Sigmoid colon (tissue), 7 donors: ENCODE measurements around the gene CITED1. TPM values are rescaled to one million over a fixed set of nuclear protein-coding genes. Genes with fewer than 3 reads are reported as not detected.

Experiments
- DNase-seq: peaks from one replicate; pipeline ENCODE4 v3.0.0-alpha.2; 2019
- H3K27ac ChIP-seq, 4 donors: fragments of 200-600 bp; sonication (generic); one replicate each; pipeline ENCODE4 v1.5.1; 2016 to 2019; ENCODE audit warnings: mild to moderate bottlenecking in 1 of 4
- H3K27me3 ChIP-seq, 3 donors: fragments of 200-600 bp; sonication (generic); one replicate each; pipeline ENCODE4 v1.5.1; 2019; ENCODE audit warnings: mild to moderate bottlenecking in 1 of 3
- H3K36me3 ChIP-seq, 4 donors: fragments of 200-600 bp; sonication (generic); one replicate each; pipeline ENCODE4 v1.5.1; 2016 to 2019
- H3K4me1 ChIP-seq, 4 donors: fragments of 200-600 bp; sonication (generic); one replicate each; pipeline ENCODE4 v1.5.1; 2017 to 2019
- H3K4me3 ChIP-seq, 4 donors: fragments of 200-600 bp; sonication (generic); one replicate each; pipeline ENCODE4 v1.5.1; 2017 to 2019; ENCODE audit warnings: mild to moderate bottlenecking in 2 of 4, moderate library complexity in 1 of 4
- H3K9me3 ChIP-seq, 4 donors: fragments of 200-600 bp in 3 of 4; sonication (generic) in 3 of 4; one replicate each; pipeline versions ENCODE4 v1.5.1 to v1.6.1; 2013 to 2019
- EP300 ChIP-seq, 4 donors: sonication (generic); formaldehyde crosslinking; IDR thresholded peaks; one replicate each; pipeline ENCODE4 v1.6.1; 2017; ENCODE audit warnings: antibody characterized with exemption in 4 of 4
- POLR2A ChIP-seq, 2 donors: fragments of 450-650 bp; IDR thresholded peaks; one replicate each; pipeline ENCODE4 v1.6.1; 2016; ENCODE audit warnings: antibody characterized with exemption in 2 of 2, mild to moderate bottlenecking in 2 of 2, moderate library complexity in 2 of 2
- POLR2AphosphoS5 ChIP-seq, 4 donors: sonication (generic); formaldehyde crosslinking; IDR thresholded peaks; one replicate each; pipeline ENCODE4 v1.6.1; 2017; ENCODE audit warnings: antibody characterized with exemption in 4 of 4
- WGBS, 2 donors: extraction: QIAGEN DNeasy Blood & Tissue Kit; methylation state at CpG; one replicate each; pipeline ENCODE4 v1.1.7; 2013; 5-methylcytosine and 5-hydroxymethylcytosine counted together
- intact Hi-C: fragments of 100-400 bp; cut with DNase I; formaldehyde crosslinking; loops from one replicate; pipeline ENCODE4 v1.15.1; 2023
- polyA plus RNA-seq, 3 donors: library from polyadenylated mRNA; stranded (reverse); fragments of 200-250 nt; gene quantifications; one replicate each; pipeline ENCODE4 v1.2.3, GENCODE V29; 2013
- total RNA-seq, 4 donors: library from RNA; depleted of rRNA; stranded (reverse); fragments of >200 nt; gene quantifications; one replicate each; pipeline ENCODE4 v1.1.0, GENCODE V29; 2016
- TF ChIP-seq, protein P1 (sequence below), 4 experiments: fragments of 450-650 bp in 3 of 4; fragments of 200-600 bp in 1 of 4; IDR thresholded peaks; one replicate each; pipeline ENCODE4 v1.5.1; 2016 to 2019; ENCODE audit warnings: antibody characterized with exemption in 4 of 4, mild to moderate bottlenecking in 3 of 4, moderate library complexity in 2 of 4
- donor health status: healthy with polysubstance abuse.
- donor health status: Bipolar disorder and iron deficiency.
- donor health status: healthy.

Gene CITED1
- total and polyA plus RNA-seq, 7 donors, result 0.52 to 2.4 (median 0.99) TPM; not detected in 4

DNA sequence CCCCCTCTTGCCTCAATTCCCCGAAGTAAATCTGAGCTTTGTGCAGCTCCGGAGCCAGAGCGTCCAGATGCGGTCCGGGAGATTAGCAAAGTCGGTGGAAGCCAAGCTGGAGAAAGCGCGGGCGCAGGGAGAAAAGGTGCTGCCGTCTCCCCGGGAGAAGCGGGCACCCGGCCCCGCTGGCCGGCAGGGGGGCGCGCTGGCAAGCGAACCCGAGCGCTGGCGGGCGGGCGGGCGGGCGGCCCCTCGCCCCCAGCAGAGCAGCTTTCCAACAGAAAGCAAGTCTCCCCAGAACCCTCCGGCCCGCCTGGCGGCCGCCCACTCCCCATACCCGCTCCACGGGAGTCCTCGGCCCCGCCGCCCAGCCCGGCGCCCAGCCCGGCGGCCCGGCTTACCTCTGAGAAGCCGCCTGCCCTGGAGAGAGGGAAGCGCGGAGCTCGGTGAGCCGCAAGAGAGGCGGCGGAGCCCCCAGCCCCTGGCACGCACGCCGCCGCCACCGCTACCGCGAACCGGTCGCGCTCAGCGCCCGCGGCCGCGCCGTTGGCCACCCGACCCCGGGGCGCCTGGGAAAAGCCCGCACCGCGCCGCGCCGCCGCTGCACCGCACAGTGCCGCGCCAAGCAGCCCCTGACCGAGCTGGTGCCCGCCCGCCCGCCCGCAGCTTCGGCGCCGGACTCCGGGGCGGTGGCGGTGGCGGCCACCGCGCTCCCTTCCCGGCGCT is 529 bp upstream of the CITED1 start:
- WGBS, 2 donors, result 1% methylated on average over 92 of the region's 92 CpGs
- Histone ChIP-seq H3K9me3 (no peaks in the 10 kb centered on the region), H3K4me1 (peaks cover 0 to 52% (median 33%) of the 10 kb centered on the region in 4 donors), H3K27ac (peak overlapping the region in 3 of 4 donors; percentile 14 to 58 (median 54)), H3K27me3 (peaks cover 0 to 56% (median 31%) of the 10 kb centered on the region in 3 donors), H3K4me3 (peak overlapping the region; percentile 31 to 58 (median 51)), H3K36me3 (no peaks in the 10 kb centered on the region)
- TF ChIP-seq EP300 (IDR thresholded peaks at IDR 0.05) (no peak), POLR2AphosphoS5 (IDR thresholded peaks at IDR 0.05) (no peak), POLR2A (IDR thresholded peaks at IDR 0.05) (no peak)
- TF ChIP-seq, protein P1, sequence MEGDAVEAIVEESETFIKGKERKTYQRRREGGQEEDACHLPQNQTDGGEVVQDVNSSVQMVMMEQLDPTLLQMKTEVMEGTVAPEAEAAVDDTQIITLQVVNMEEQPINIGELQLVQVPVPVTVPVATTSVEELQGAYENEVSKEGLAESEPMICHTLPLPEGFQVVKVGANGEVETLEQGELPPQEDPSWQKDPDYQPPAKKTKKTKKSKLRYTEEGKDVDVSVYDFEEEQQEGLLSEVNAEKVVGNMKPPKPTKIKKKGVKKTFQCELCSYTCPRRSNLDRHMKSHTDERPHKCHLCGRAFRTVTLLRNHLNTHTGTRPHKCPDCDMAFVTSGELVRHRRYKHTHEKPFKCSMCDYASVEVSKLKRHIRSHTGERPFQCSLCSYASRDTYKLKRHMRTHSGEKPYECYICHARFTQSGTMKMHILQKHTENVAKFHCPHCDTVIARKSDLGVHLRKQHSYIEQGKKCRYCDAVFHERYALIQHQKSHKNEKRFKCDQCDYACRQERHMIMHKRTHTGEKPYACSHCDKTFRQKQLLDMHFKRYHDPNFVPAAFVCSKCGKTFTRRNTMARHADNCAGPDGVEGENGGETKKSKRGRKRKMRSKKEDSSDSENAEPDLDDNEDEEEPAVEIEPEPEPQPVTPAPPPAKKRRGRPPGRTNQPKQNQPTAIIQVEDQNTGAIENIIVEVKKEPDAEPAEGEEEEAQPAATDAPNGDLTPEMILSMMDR (IDR thresholded peaks at IDR 0.05), result no peak
- intact Hi-C loops, result loop anchor here (10.0 kb wide), 1 partner anchor 229 kb away; no protein-coding TSS in a partner anchor
- no peak for DNase-seq

DNA sequence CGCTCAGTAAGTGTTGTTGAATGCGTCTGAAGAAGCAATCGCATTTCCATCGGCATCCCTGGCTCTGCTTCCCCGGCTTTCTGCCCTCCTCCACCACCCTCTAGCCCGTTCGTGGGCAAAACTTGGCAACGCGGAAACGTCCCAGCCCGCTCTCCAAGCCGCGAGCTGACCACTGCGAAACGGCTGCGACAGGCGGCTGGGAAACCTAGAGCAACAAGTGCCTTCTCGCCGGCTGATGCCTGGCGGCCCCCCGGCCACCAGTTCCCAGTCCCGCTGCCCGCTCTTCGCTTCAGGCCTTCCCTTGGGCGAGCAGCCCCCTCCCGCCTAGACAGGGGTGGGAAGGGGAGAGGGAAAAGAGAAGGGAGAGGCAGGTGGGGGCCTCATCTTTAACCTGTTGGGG is 837 bp downstream of the CITED1 start:
- intact Hi-C loops, result loop anchor here (10.0 kb wide), 1 partner anchor 230 kb away; no protein-coding TSS in a partner anchor
- H3K27me3 ChIP-seq, result peaks cover 0 to 52% (median 31%) of the 10 kb centered on the region in 3 donors
- 3% methylated on average over 26 of the region's 26 CpGs for WGBS, 2 donors
- no peaks in the 10 kb centered on the region for H3K36me3 ChIP-seq
- H3K9me3 ChIP-seq, result no peaks in the 10 kb centered on the region
- TF ChIP-seq EP300 (IDR thresholded peaks at IDR 0.05) (no peak), POLR2AphosphoS5 (IDR thresholded peaks at IDR 0.05) (no peak)
- no peak overlapping the region for H3K27ac ChIP-seq
- peak overlapping the region in 3 of 4 donors; percentile 49 to 58 (median 53) for H3K4me3 ChIP-seq
- H3K4me1 ChIP-seq, result peaks cover 0 to 52% (median 33%) of the 10 kb centered on the region in 4 donors
- DNase-seq, result no peak

DNA sequence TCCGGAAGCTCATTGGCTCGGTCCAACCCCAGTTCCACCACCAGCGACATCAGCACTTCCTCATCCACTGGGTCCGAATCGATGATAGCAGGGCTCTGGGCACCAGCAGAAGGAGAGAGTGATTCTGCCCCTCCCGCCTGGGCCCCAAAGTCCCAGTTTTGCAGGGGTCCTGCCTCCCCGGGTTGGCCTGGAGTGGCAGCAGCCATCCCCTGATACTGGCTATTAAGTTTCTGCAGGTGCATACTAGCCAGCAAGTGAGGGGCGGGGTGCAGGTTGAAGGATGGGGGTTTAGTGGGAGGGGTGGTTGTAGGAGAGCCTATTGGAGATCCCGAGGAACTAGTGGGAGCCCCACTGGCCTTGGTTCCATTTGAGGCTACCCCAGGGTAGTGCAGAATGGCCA is 3.9 kb downstream of the CITED1 start:
- no peak for DNase-seq
- WGBS, 2 donors, result 92 to 97% methylated on average over 9 of the region's 9 CpGs
- intact Hi-C loops, result loop anchor here (10.0 kb wide), 1 partner anchor 233 kb away; no protein-coding TSS in a partner anchor
- Histone ChIP-seq H3K27me3 (peaks cover 0 to 29% (median 24%) of the 10 kb centered on the region in 3 donors), H3K36me3 (no peaks in the 10 kb centered on the region), H3K4me3 (no peak overlapping the region), H3K27ac (no peak overlapping the region), H3K4me1 (peaks cover 0 to 25% (median 14%) of the 10 kb centered on the region in 4 donors), H3K9me3 (no peaks in the 10 kb centered on the region)
- no peak for TF ChIP-seq POLR2AphosphoS5 (IDR thresholded peaks at IDR 0.05)
- no peak for TF ChIP-seq EP300 (IDR thresholded peaks at IDR 0.05)
- no peak for TF ChIP-seq POLR2A (IDR thresholded peaks at IDR 0.05)
- TF ChIP-seq, protein P1 (IDR thresholded peaks at IDR 0.05), result no peak

DNA sequence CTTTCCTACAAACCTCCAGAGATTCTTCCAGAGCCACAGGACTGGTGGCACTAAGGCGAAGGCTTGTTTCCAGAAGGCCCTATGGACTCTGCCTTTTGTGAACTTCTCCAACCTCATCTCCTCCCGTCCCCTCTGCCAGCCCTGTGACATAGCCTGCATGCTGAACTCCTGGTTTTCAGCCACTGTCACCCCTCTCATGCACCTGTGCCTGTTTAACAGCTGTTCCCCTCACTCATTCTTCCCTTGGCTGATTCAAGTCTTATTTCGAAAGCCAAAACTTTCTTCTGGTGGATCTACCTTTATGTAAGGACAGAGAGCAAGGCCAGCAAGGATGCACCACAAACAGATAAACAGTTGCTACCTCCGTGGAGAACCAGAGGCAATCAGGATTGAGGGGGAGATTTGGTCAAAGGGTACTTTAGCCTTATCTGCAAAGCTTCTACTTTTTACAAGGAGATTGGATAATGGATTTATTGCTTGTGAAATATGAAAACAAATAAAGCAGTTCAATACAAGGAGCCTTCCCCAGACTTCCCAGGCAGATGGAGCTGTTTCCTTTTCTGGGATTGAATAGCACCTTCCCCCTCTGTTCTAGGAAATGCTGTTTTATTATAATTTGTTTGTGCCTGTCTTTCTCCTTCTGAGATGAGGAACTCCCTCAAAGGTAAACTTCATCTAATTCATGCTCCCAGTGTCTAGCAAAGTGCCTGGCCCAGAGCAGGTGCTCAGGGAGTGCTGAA is 5.7 kb downstream of the CITED1 start:
- Histone ChIP-seq H3K4me1 (peaks cover 0 to 8% (median 4%) of the 10 kb centered on the region in 4 donors), H3K9me3 (no peaks in the 10 kb centered on the region), H3K27ac (no peak overlapping the region), H3K36me3 (no peaks in the 10 kb centered on the region), H3K27me3 (peaks cover 0 to 16% (median 16%) of the 10 kb centered on the region in 3 donors), H3K4me3 (no peak overlapping the region)
- 42 to 73% methylated on average over 4 of the region's 4 CpGs for WGBS, 2 donors
- intact Hi-C loops, result loop anchor here (10.0 kb wide), 1 partner anchor 235 kb away; no protein-coding TSS in a partner anchor
- TF ChIP-seq, protein P1 (IDR thresholded peaks at IDR 0.05), result no peak
- TF ChIP-seq POLR2AphosphoS5 (IDR thresholded peaks at IDR 0.05) (no peak), POLR2A (IDR thresholded peaks at IDR 0.05) (no peak), EP300 (IDR thresholded peaks at IDR 0.05) (no peak)
- DNase-seq, result no peak
